Measurements from ENCODE around the gene TNIK.

DNA sequence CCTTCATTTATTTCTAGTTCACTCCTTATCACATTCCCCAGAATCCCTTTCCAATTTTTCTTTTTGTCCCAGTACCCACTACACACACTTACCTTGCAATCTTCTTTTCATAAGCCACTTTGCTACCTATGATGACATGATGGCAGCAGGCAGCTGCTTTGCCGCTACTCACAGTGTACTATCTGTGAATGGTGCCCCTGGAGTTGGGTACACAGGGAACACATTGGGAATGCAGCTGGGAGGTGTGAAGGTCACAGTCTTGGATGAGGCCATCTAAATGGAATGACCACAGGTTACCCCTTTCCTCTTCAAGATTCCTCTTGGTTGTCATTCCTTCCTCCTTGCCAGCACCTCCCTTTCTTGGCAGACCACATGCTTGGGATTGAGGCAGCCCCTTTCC, 20.8 kb upstream of the TNIK start:
- TF ChIP-seq, protein P1, sequence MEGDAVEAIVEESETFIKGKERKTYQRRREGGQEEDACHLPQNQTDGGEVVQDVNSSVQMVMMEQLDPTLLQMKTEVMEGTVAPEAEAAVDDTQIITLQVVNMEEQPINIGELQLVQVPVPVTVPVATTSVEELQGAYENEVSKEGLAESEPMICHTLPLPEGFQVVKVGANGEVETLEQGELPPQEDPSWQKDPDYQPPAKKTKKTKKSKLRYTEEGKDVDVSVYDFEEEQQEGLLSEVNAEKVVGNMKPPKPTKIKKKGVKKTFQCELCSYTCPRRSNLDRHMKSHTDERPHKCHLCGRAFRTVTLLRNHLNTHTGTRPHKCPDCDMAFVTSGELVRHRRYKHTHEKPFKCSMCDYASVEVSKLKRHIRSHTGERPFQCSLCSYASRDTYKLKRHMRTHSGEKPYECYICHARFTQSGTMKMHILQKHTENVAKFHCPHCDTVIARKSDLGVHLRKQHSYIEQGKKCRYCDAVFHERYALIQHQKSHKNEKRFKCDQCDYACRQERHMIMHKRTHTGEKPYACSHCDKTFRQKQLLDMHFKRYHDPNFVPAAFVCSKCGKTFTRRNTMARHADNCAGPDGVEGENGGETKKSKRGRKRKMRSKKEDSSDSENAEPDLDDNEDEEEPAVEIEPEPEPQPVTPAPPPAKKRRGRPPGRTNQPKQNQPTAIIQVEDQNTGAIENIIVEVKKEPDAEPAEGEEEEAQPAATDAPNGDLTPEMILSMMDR (conservative IDR thresholded peaks at IDR 0.05; ENCODE audit: low read depth in 2 of 2) = no peak
- TF ChIP-seq POLR2AphosphoS5 (IDR thresholded peaks at IDR 0.05; ENCODE audit: low read depth) = no peak
- no peak for TF ChIP-seq EZH2phosphoT487 (IDR thresholded peaks at IDR 0.05; ENCODE audit: unreplicated experiment)
- TF ChIP-seq EZH2 (IDR thresholded peaks at IDR 0.05; ENCODE audit: low read depth, unreplicated experiment) = no peak
- TF ChIP-seq, protein P2, sequence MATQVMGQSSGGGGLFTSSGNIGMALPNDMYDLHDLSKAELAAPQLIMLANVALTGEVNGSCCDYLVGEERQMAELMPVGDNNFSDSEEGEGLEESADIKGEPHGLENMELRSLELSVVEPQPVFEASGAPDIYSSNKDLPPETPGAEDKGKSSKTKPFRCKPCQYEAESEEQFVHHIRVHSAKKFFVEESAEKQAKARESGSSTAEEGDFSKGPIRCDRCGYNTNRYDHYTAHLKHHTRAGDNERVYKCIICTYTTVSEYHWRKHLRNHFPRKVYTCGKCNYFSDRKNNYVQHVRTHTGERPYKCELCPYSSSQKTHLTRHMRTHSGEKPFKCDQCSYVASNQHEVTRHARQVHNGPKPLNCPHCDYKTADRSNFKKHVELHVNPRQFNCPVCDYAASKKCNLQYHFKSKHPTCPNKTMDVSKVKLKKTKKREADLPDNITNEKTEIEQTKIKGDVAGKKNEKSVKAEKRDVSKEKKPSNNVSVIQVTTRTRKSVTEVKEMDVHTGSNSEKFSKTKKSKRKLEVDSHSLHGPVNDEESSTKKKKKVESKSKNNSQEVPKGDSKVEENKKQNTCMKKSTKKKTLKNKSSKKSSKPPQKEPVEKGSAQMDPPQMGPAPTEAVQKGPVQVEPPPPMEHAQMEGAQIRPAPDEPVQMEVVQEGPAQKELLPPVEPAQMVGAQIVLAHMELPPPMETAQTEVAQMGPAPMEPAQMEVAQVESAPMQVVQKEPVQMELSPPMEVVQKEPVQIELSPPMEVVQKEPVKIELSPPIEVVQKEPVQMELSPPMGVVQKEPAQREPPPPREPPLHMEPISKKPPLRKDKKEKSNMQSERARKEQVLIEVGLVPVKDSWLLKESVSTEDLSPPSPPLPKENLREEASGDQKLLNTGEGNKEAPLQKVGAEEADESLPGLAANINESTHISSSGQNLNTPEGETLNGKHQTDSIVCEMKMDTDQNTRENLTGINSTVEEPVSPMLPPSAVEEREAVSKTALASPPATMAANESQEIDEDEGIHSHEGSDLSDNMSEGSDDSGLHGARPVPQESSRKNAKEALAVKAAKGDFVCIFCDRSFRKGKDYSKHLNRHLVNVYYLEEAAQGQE (IDR thresholded peaks at IDR 0.05; ENCODE audit: unreplicated experiment) = no peak
- TF ChIP-seq, protein P3, sequence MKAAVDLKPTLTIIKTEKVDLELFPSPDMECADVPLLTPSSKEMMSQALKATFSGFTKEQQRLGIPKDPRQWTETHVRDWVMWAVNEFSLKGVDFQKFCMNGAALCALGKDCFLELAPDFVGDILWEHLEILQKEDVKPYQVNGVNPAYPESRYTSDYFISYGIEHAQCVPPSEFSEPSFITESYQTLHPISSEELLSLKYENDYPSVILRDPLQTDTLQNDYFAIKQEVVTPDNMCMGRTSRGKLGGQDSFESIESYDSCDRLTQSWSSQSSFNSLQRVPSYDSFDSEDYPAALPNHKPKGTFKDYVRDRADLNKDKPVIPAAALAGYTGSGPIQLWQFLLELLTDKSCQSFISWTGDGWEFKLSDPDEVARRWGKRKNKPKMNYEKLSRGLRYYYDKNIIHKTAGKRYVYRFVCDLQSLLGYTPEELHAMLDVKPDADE (IDR thresholded peaks at IDR 0.05) = no peak
- no peak for TF ChIP-seq JUNB (IDR thresholded peaks at IDR 0.05; ENCODE audit: unreplicated experiment)
